GM10248 (cell line): ENCODE results near the gene ARHGEF39.

Experiments
- CTCF ChIA-PET: fragments of 300-600 bp; sonication (Branson Sonifier 250); formaldehyde crosslinking; extraction: SDS; loops from one replicate; lab custom pipeline; 2021; ENCODE audit warnings: antibody characterized with exemption; lab: Yijun Ruan, JAX
- POLR2A ChIA-PET: fragments of 350-650 bp; sonication (Branson Sonifier 250); formaldehyde crosslinking; extraction: SDS; loops from one replicate; lab custom pipeline; 2020; ENCODE audit warnings: antibody characterized with exemption; lab: Yijun Ruan, JAX
- DNase-seq: peaks from one replicate; pipeline ENCODE4 v3.0.0; 2012; ENCODE audit errors: extremely low spot score
- TF ChIP-seq, protein P1 (sequence below): IDR thresholded peaks from 2 replicates; pipeline ENCODE4 v1.5.1; 2012; ENCODE audit warnings: mild to moderate bottlenecking, low read depth; ENCODE audit errors: extremely low read depth, missing control alignments, control extremely low read depth

ARHGEF39 gene

DNA sequence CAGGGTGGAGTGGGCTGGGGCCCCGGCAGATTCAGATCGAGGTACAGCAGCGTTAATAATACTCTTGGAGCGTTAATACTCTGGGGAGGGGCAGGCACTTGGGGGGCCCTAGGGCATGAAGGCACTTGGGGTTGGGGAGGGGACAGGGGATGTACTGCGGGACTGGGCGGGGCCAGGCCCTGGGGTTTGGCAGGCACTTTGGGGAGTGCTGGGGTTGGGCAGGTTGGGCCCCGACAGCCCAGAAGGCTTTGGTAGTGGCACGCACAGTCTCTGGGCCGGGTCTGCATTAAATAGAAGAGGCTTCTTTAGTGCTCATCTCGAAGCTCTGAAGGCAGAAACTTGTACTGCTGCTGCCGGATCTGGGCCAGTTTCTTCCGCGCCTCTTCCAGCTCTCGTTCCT, 32.5 kb upstream of the ARHGEF39 start:
- POLR2A ChIA-PET: no interaction called here
- CTCF ChIA-PET: interaction anchor here (1.0 to 7.1 kb wide), 20 partner anchors 10 to 257 kb away, joined by 3 to 224 read pairs (median 17); partner anchors contain the start of genes ARHGEF39, CA9, CCDC107 and CREB3
- TF ChIP-seq, protein P1, sequence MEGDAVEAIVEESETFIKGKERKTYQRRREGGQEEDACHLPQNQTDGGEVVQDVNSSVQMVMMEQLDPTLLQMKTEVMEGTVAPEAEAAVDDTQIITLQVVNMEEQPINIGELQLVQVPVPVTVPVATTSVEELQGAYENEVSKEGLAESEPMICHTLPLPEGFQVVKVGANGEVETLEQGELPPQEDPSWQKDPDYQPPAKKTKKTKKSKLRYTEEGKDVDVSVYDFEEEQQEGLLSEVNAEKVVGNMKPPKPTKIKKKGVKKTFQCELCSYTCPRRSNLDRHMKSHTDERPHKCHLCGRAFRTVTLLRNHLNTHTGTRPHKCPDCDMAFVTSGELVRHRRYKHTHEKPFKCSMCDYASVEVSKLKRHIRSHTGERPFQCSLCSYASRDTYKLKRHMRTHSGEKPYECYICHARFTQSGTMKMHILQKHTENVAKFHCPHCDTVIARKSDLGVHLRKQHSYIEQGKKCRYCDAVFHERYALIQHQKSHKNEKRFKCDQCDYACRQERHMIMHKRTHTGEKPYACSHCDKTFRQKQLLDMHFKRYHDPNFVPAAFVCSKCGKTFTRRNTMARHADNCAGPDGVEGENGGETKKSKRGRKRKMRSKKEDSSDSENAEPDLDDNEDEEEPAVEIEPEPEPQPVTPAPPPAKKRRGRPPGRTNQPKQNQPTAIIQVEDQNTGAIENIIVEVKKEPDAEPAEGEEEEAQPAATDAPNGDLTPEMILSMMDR: no peak
- no peak for DNase-seq

DNA sequence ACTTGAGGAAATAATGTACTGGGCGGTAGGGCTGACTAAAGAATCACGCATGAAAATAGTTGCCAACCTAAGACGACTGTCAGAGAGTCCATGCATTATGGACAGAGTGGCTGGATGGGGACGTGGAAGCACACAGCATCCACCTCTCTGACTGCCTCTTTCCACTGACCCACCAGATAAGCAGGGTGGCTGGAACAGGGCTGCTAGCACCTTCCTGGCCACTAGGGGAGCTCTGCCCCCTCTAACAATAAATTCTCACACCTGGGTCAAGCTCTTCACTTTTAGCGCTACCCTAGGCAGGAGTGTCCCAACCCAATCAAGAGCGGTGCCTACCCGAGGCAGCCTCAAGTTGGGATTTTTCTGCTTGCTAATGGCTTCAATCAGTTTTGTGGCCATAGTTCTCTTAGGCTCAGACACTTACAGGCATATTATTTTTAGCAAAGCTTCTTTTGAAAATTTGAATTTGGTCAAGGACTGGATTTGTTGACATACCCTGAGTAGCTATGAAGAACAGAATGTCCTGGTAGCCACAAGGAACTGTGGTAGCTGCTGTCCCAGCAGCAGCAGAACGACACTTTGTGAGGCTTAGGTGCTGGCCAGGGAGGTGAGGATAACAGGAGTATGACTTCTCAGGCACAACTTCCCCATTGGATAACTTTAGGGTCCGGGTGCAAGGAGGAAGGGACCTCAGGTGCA, 31.7 kb upstream of the ARHGEF39 start:
- ChIA-PET CTCF (interaction anchor here (0.8 to 7.1 kb wide), 48 partner anchors 9 to 326 kb away, joined by 3 to 224 read pairs (median 5); partner anchors contain the start of genes ARHGEF39, CA9, CCDC107 and CD72), POLR2A (interaction anchor here (0.6 to 1.0 kb wide), 3 partner anchors 18 to 34 kb away, joined by 3 to 4 read pairs (median 4); no protein-coding TSS in a partner anchor)
- TF ChIP-seq, protein P1: peak; percentile 94
- DNase-seq: peak; percentile 85

DNA sequence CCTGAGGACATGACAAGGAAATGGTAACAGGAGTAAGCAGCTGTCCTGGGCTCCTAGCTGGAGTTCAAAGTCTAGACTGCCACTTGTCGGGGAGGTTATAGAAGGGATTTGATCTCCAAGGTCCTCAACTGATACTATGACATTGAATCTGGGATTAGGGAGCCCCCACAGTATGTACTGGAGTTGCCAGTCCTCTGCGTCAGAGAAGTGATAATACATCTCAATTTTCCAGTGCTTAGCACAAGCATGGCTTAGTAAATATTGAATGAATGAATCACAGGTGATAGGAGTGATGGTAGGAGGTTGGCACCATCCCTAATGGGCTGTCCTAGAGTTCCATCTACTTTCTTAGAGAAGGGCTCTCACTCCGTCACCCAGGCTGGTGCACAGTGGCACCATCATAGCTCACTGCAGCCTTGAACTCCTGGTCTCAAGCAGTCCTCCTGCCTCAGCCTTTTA, 31.0 kb upstream of the ARHGEF39 start:
- ChIA-PET POLR2A (interaction anchor here (0.6 to 1.0 kb wide), 3 partner anchors 19 to 35 kb away, joined by 3 to 4 read pairs (median 4); no protein-coding TSS in a partner anchor), CTCF (interaction anchor here (0.8 to 7.1 kb wide), 41 partner anchors 8 to 327 kb away, joined by 3 to 224 read pairs (median 5); partner anchors contain the start of genes ARHGEF39, CA9, CCDC107 and CD72)
- no peak for DNase-seq
- TF ChIP-seq, protein P1: no peak

DNA sequence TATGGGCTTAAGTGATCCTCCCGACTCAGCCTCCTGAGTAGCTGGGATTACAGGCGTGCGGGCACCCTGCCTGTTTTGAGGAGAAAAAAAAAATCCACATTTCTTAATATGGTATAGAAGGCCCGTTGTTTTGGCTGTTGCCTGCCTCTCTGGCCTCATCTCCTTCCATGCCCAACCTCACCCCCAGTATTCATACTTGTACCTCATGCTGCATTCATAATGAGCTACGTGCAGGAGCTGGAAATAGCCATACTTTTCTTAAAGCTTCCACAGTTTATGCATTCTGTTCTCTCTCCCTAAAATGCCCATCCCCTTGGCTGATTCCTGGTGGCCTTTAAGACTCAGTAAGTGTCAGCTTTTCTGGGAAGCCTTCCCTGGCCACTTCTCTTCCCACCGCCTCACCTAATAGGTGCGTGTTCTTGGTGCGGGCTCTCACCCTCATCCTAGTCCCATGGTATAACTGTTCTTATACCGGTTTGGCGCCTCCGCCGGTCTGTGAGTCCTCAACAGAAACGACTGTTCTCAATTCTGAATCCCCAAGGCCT, 26.8 kb upstream of the ARHGEF39 start:
- no peak for DNase-seq
- POLR2A ChIA-PET: interaction anchor here (0.6 to 1.4 kb wide), 2 partner anchors 75 to 1714 kb away, joined by 3 read pairs; no protein-coding TSS in a partner anchor
- CTCF ChIA-PET: interaction anchor here (0.9 to 2.5 kb wide), 5 partner anchors 8 to 88 kb away, joined by 3 to 12 read pairs (median 4); partner anchors contain the start of gene ARHGEF39
- TF ChIP-seq, protein P1: no peak

DNA sequence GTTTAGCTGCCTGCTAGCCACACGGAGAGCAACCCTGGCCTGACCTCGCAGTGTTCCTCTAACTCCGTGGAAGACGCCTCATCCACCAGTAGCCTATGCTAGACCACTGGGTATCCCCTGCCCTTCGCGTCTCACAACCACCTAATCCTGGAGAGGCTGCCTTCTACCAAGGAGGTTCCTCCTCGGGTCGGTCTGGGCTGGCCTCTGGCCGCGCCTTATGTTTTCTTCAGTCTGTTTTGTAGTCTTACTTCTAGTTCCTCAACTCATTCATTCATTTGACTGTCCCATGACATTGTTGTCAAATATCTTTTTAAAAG, 26.3 kb upstream of the ARHGEF39 start:
- TF ChIP-seq, protein P1: no peak
- no peak for DNase-seq
- CTCF ChIA-PET: interaction anchor here (1.1 to 2.5 kb wide), 5 partner anchors 26 to 88 kb away, joined by 3 to 12 read pairs (median 4); partner anchors contain the start of gene ARHGEF39
- POLR2A ChIA-PET: interaction anchor here (1.1 to 1.4 kb wide), 3 partner anchors 16 to 75 kb away, joined by 3 read pairs; partner anchors contain the start of genes CCDC107 and RMRP
